Heart left ventricle (tissue), 13 donors: ENCODE data around the gene PGGT1B.

Experiments
- POLR2A ChIP-seq, 2 donors: fragments of 450-650 bp; IDR thresholded peaks; one replicate each; pipeline ENCODE4 v1.6.1; 2017; ENCODE audit warnings: antibody characterized with exemption in 2 of 2, mild to moderate bottlenecking in 2 of 2, moderate library complexity in 2 of 2
- TF ChIP-seq, protein P1 (sequence below), 12 donors: fragments of 200-600 bp; sonication (generic) in 4 of 12; IDR thresholded peaks; one replicate each; pipeline versions ENCODE4 v1.5.0 to v1.8.0; 2018 to 2022; ENCODE audit warnings: antibody characterized with exemption in 12 of 12, mild to moderate bottlenecking in 5 of 12
- donor health status: ischemic (EF 13 %, LVEDD 7.1; RV severe dilation, severe dysfunction).
- donor health status: DM: no; HTN: yes; CAD: no.
- donor health status: DM: no; HTN: no; CAD: no.
- donor health status: ischemic (EF 25% LVEDD 6.9; RV normal size, moderate dysfunction).
- donor health status: ischemic (EF 25% LVEDD 5.7; RV mildly dilated, moderate dysfunction).
- donor health status: ischemic (EF 35%, LVEDD 5.7; RV mildly dilated, moderate dysfunction).
- donor health status: nonischemic (EF 11% LVEDD 7.7; RV severe dilation, severe dysfunction).
- donor health status: DM: yes; HTN: yes; CAD: no.
- donor health status: PGD.
- donor health status: ischemic (EF 29% LVEDD 5.4; RV normal size, mild dysfunction).
- donor health status: nonischemic (EF 23%, LVEDD 6.1; RV moderate dilation, normal function).

- TF ChIP-seq, protein P1, sequence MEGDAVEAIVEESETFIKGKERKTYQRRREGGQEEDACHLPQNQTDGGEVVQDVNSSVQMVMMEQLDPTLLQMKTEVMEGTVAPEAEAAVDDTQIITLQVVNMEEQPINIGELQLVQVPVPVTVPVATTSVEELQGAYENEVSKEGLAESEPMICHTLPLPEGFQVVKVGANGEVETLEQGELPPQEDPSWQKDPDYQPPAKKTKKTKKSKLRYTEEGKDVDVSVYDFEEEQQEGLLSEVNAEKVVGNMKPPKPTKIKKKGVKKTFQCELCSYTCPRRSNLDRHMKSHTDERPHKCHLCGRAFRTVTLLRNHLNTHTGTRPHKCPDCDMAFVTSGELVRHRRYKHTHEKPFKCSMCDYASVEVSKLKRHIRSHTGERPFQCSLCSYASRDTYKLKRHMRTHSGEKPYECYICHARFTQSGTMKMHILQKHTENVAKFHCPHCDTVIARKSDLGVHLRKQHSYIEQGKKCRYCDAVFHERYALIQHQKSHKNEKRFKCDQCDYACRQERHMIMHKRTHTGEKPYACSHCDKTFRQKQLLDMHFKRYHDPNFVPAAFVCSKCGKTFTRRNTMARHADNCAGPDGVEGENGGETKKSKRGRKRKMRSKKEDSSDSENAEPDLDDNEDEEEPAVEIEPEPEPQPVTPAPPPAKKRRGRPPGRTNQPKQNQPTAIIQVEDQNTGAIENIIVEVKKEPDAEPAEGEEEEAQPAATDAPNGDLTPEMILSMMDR (IDR thresholded peaks at IDR 0.05): no peak
- TF ChIP-seq POLR2A (IDR thresholded peaks at IDR 0.05): no peak
Observed at GRCh38 chr5:115291397-115291796, 28.7 kb upstream of the PGGT1B start.
